Activated CD8-positive, alpha-beta memory T cell treated with anti-CD3 and anti-CD28 coated beads for 4 hours (primary cell): ENCODE results near the gene LTBP1.

Source experiments
- DNase-seq, 2 donors: peaks; one replicate each; pipeline ENCODE4 v3.0.0-alpha.2; 2020; ENCODE audit warnings: low read depth in 2 of 2

LTBP1 gene

GRCh38 chr2:33304032-33304864, 357.5 kb downstream of the LTBP1 start:
- no peak for DNase-seq

GRCh38 chr2:33307659-33308270, 361.0 kb downstream of the LTBP1 start:
- DNase-seq, result no peak

DNA sequence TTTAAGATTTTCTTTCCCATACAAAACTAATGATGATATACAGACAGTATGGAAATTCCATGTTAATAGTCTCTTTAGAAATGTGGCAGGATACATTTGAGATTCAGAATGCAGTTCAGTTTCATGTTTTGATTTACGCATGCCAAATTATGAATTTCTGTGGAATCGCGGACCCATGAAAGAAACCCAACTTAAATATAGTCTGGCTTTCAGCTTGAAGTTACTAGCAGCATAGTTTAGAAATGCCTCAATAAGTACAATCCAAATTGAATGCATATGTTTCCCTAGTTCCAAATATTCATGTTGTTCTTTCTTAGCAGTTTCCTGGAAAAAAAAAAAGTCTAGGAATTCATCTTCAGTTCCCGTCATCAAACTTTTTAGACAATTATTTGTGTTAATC, 365.6 kb downstream of the LTBP1 start:
- DNase-seq, result no peak

GRCh38 chr2:33313039-33313438, 366.3 kb downstream of the LTBP1 start:
- DNase-seq, result no peak

- DNase-seq, result no peak
These were observed 367.8 kb downstream of the LTBP1 start for GRCh38 chr2:33314541-33314940.

- no peak for DNase-seq
These were observed 369.6 kb downstream of the LTBP1 start for GRCh38 chr2:33316328-33316727.

DNA sequence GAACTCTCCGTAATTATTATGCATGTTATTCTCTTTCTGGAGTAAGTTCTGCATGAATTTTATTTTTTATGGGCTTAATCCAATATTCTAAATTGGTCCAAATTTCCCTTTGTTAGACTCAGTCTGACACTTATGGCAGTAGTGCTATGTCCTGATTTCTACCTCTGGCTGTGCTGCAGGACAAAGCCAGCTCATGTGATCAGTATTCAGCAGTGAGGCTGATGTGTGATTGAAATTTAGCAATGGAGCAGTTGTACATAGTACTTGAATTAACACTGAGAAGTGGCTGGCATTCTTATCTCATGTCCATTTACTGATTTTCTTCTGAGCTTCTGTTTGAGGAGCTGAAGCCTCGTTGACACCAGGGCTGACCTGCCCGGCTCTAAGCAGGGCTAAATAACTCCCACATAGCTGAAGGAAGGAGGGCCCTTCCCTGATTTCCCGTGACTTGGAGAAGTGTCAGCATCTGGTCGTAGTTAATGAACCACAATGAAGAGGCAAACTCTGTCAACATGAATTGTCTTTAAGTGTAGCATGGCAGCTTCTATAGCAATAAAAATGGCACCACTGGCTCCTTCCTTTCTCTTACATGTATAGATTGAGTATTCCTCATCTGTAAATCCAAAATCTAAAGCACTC, 370.7 kb downstream of the LTBP1 start:
- DNase-seq, result no peak

- no peak for DNase-seq
These were observed 371.7 kb downstream of the LTBP1 start for GRCh38 chr2:33318456-33318855.

- DNase-seq, result no peak
These were observed 373.8 kb downstream of the LTBP1 start for GRCh38 chr2:33320573-33320972.

DNA sequence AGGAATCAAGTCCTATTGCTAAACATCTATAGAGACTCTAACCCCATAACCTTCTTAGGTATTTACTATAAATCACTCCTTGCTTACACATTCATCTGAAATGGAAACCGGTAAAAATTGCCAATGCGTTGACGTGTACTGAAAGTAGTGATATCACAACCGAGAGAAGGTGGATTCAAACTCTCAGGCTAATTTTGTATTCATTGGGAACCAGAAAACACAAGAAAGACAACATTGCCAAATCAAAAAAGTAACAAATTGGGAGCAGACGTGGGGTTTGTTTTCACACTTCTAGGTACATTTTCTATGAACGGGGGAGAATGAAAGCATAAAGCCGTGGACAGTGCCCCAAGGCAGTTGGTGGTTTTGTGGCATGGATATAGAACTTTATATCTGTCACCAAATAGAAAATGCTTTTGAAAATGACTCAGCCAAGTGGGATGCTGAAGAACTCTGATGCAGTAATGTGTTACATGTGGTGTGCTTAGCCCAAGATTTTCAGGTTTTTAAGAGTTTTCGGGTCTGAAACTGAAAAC, 374.6 kb downstream of the LTBP1 start:
- no peak for DNase-seq

- DNase-seq, result no peak
These were observed 375.2 kb downstream of the LTBP1 start for GRCh38 chr2:33321876-33322483.

GRCh38 chr2:33322612-33323011, 375.9 kb downstream of the LTBP1 start:
- no peak for DNase-seq

- DNase-seq, result no peak
These were observed 377.2 kb downstream of the LTBP1 start for GRCh38 chr2:33323957-33324356.

DNA sequence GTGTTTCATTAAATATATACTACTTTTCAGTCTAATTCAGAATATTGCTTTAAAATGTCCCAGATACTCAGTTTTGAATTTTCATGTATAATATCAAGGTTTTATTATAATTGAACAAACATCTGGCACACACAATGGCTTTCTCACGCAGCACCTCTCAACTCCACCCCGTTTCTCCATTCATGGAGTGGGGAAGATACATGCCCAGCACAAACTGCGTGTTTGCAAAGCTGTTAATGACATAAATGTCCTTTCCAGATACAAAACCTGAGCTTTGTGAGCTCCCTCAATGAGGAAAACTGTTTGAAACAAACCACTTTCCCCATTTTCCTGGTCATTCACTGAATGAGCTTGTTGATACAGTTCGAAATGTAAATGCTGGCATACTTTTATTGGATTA, 379.3 kb downstream of the LTBP1 start:
- DNase-seq, result no peak

- DNase-seq, result no peak
These were observed 386.7 kb downstream of the LTBP1 start for GRCh38 chr2:33333433-33333832.

DNA sequence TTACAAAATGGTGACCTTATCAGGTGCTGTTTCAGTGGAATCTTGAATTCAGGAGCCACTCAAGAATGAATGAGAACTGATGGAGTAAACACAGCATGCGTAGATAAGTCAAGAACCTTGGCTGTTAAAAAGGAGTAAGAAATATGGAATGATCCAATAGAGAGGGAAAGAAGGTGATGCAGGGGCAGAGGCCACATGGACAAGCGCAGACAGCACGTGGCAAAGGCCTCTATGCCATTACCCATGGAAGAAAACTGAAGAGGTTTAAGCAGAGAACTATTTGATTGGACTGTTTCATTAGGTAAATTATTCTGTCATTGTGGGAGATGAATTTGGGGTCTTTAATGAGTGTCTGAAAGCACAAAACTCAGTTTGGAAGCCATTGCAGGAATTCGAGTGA, 387.3 kb downstream of the LTBP1 start:
- DNase-seq, result no peak

DNA sequence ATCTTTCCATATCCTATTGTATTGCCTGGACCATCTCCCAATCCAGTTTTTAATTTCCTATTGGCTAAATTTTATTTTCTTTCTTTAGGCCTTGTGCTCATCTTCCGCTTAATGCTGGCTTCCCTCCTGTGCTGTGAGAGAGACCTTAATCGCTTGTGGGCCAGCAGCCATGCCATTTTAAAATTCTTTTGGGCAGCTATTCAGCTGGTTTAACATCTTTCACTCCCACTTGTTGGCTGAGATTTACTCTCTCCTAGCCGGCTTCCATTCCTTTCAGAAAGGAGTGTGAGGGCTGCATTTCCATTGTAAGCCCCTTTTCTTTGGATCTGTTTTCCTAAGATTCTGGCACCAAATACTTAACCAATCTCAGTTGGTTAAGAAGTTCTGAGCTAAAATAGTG, 388.8 kb downstream of the LTBP1 start:
- no peak for DNase-seq

DNA sequence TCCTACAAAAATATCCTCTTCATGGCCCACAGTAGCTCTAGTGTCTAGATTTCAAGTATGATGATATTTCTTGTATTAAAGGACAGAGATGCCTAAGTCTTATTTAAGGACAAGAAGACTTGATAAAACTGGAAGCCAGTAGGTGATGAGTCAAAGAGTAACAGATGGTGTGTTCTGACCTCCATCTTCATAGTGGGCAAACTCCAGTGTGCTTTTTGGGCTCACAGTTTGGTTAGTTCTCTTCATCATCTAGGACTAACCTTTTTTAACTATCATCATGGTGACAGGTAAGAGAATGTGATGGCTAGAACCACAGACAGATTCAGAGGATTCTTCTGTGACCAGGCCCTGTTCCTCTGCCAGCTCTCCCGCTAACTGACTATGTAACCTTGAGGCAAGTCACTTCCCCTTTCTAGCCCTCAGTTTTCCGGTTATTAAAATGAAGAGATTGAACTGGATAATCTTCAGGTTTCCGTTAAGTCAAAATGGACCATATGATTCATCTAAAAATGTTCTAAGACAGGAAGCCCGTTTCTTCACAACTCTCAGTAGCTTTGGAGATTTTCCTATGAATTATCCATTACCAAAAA, 389.4 kb downstream of the LTBP1 start:
- DNase-seq, result no peak

- DNase-seq, result no peak
These were observed 390.7 kb downstream of the LTBP1 start for GRCh38 chr2:33337385-33337960.

DNA sequence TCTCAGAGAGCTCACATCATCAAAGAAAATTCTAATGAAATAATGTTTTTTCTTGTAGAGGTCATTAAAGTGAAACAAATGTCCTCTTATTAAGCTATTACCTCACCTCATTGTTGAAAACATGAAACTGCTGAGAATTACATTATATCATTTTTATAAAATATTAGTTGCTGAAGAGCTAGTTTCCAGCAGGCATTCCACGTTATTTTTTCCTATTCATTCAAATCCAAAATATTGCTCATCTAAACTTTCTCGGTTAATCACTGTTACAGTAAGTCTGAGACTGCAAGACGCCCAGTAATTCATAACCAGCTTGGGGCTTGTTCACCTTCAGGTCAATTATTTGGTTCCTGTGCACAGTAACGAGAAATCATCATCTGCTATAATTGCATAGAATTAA, 391.2 kb downstream of the LTBP1 start:
- no peak for DNase-seq

- no peak for DNase-seq
These were observed 392.5 kb downstream of the LTBP1 start for GRCh38 chr2:33339269-33339668.

GRCh38 chr2:33340280-33340679, 393.5 kb downstream of the LTBP1 start:
- no peak for DNase-seq
